Sigmoid colon (tissue), 4 donors: Measurements from ENCODE around the gene TMUB1.

Experiments used
- EP300 ChIP-seq, 4 donors: sonication (generic); formaldehyde crosslinking; IDR thresholded peaks; one replicate each; pipeline ENCODE4 v1.6.1; 2017; ENCODE audit warnings: antibody characterized with exemption in 4 of 4
- POLR2A ChIP-seq, 2 donors: fragments of 450-650 bp; IDR thresholded peaks; one replicate each; pipeline ENCODE4 v1.6.1; 2016; ENCODE audit warnings: antibody characterized with exemption in 2 of 2, mild to moderate bottlenecking in 2 of 2, moderate library complexity in 2 of 2
- POLR2AphosphoS5 ChIP-seq, 4 donors: sonication (generic); formaldehyde crosslinking; IDR thresholded peaks; one replicate each; pipeline ENCODE4 v1.6.1; 2017; ENCODE audit warnings: antibody characterized with exemption in 4 of 4
- TF ChIP-seq, protein P1 (sequence below), 4 experiments: fragments of 450-650 bp in 3 of 4; fragments of 200-600 bp in 1 of 4; IDR thresholded peaks; one replicate each; pipeline ENCODE4 v1.5.1; 2016 to 2019; ENCODE audit warnings: antibody characterized with exemption in 4 of 4, mild to moderate bottlenecking in 3 of 4, moderate library complexity in 2 of 4

GRCh38 chr7:151088019-151088855 lies 4.9 kb upstream of the TMUB1 start:
- TF ChIP-seq, protein P1, sequence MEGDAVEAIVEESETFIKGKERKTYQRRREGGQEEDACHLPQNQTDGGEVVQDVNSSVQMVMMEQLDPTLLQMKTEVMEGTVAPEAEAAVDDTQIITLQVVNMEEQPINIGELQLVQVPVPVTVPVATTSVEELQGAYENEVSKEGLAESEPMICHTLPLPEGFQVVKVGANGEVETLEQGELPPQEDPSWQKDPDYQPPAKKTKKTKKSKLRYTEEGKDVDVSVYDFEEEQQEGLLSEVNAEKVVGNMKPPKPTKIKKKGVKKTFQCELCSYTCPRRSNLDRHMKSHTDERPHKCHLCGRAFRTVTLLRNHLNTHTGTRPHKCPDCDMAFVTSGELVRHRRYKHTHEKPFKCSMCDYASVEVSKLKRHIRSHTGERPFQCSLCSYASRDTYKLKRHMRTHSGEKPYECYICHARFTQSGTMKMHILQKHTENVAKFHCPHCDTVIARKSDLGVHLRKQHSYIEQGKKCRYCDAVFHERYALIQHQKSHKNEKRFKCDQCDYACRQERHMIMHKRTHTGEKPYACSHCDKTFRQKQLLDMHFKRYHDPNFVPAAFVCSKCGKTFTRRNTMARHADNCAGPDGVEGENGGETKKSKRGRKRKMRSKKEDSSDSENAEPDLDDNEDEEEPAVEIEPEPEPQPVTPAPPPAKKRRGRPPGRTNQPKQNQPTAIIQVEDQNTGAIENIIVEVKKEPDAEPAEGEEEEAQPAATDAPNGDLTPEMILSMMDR (IDR thresholded peaks at IDR 0.05) = no peak
- no peak for TF ChIP-seq POLR2A (IDR thresholded peaks at IDR 0.05)
- no peak for TF ChIP-seq POLR2AphosphoS5 (IDR thresholded peaks at IDR 0.05)
- no peak for TF ChIP-seq EP300 (IDR thresholded peaks at IDR 0.05)
